GM18520 (cell line): Measurements from ENCODE around the gene CERS4.
"Not testable (repeated sequence)": the region's sequence is repeated elsewhere in the genome, so short reads cannot be mapped to it uniquely, and the experiment has no call there.

Experiments
- ATAC-seq: cut with Tn5 transposase; IDR thresholded peaks from one replicate; pipeline ENCODE4 v1.9.1; 2021; ENCODE audit not compliant: unreplicated experiment

Gene CERS4

GRCh38 chr19:8209462-8210378, 550 bp downstream of the CERS4 start:
- peak; percentile 70 for ATAC-seq

GRCh38 chr19:8210421-8211101, 1.4 kb downstream of the CERS4 start:
- no peak for ATAC-seq

GRCh38 chr19:8212212-8212611, 3.0 kb downstream of the CERS4 start:
- no peak for ATAC-seq

GRCh38 chr19:8212916-8213315, 3.7 kb downstream of the CERS4 start:
- no peak for ATAC-seq

GRCh38 chr19:8213827-8214672, 4.9 kb downstream of the CERS4 start:
- ATAC-seq, result no peak

- no peak for ATAC-seq
These were observed 5.6 kb downstream of the CERS4 start for GRCh38 chr19:8214802-8215201.

GRCh38 chr19:8215783-8216182, 6.6 kb downstream of the CERS4 start:
- ATAC-seq, result no peak

GRCh38 chr19:8216357-8216756, 7.2 kb downstream of the CERS4 start:
- ATAC-seq, result no peak

- ATAC-seq, result not testable (repeated sequence)
These were observed 9.0 kb downstream of the CERS4 start for GRCh38 chr19:8218127-8218526.

GRCh38 chr19:8220481-8220880, 11.3 kb downstream of the CERS4 start:
- ATAC-seq, result no peak

- ATAC-seq, result no peak
These were observed 12.0 kb downstream of the CERS4 start for GRCh38 chr19:8221161-8221560.

- ATAC-seq, result not testable (repeated sequence)
These were observed 14.3 kb downstream of the CERS4 start for GRCh38 chr19:8223442-8223841.

GRCh38 chr19:8224394-8225145, 15.4 kb downstream of the CERS4 start:
- ATAC-seq, result no peak

- no peak for ATAC-seq
These were observed 22.0 kb downstream of the CERS4 start for GRCh38 chr19:8231073-8231604.

- ATAC-seq, result no peak
These were observed 24.2 kb downstream of the CERS4 start for GRCh38 chr19:8233370-8233769.

- no peak for ATAC-seq
These were observed 27.9 kb downstream of the CERS4 start for GRCh38 chr19:8237026-8237425.

GRCh38 chr19:8238251-8238650, 29.1 kb downstream of the CERS4 start:
- ATAC-seq, result no peak

GRCh38 chr19:8239528-8240273, 30.5 kb downstream of the CERS4 start:
- ATAC-seq, result no peak
